ENCODE data around the gene SGPL1.

The SGPL1 gene

GRCh38 chr10:70810967-70811366 is 4.8 kb upstream of the SGPL1 start:
- DNase-seq (ENCODE audit: low spot score) = no peak

DNA sequence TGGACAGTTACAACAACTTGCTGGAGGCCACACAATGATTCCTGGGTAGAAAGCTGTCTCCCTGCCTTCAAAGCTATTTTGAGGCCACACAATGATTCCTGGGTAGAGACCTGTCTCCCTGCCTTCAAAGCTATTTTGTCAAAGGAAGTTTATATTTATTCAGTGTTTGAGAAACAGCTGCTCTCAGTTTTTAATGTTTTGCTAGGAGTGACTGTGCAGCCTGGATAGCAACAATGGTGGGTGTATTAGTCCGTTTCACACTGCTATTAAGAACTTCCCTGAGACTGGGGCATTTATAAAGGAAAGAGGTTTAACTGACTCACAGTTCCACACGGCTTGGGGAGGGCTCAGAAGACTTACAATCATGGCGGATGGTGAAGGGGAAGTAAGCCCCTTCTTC is 3.9 kb upstream of the SGPL1 start:
- DNase-seq (ENCODE audit: low spot score) = no peak

DNA sequence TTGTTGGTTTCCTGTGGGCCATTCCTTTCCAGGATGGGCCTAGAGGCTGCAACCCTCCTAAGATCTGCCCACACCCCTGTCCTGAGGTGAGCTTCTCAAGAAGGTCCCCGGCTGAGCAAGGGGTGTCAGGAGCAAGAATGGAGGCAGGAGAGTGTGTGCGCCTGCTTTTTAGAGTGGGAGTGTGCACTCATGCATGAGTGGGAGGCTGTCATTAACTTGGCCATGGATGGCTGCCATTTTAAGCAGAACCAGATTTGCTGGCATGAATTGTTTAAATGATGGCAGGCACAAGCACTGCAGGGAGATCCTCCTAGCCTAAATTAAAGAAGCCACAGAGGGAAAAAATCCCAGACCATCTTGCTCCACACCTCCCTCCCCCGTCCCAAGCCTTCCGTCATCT is 2.9 kb upstream of the SGPL1 start:
- DNase-seq (ENCODE audit: low spot score) = no peak

DNA sequence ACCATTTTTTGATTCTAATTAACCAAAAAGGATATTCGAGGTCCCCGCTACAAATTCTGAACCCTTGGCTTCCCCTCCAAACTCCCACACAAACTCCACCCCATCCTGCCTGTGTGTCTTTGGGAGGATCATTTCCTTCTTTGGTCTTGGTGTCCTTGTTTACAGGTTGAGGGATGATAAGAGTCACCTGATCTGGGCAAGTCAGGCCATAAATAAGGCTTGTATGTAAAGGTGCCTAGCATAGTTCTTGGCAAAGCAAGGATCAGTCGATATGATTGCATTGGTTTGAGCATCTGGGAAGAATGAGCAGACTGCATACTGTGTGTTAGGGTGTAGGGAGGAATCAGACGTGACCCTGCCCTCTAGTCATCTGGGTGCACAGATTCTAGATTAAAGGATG is 1.6 kb upstream of the SGPL1 start:
- DNase-seq (ENCODE audit: low spot score) = no peak

- DNase-seq (ENCODE audit: low spot score) = peak; percentile 84
These were observed 609 bp downstream of the SGPL1 start for GRCh38 chr10:70816220-70816894.

- peak; percentile 26 for DNase-seq (ENCODE audit: low spot score)
These were observed 5.4 kb downstream of the SGPL1 start for GRCh38 chr10:70820976-70821750.

DNA sequence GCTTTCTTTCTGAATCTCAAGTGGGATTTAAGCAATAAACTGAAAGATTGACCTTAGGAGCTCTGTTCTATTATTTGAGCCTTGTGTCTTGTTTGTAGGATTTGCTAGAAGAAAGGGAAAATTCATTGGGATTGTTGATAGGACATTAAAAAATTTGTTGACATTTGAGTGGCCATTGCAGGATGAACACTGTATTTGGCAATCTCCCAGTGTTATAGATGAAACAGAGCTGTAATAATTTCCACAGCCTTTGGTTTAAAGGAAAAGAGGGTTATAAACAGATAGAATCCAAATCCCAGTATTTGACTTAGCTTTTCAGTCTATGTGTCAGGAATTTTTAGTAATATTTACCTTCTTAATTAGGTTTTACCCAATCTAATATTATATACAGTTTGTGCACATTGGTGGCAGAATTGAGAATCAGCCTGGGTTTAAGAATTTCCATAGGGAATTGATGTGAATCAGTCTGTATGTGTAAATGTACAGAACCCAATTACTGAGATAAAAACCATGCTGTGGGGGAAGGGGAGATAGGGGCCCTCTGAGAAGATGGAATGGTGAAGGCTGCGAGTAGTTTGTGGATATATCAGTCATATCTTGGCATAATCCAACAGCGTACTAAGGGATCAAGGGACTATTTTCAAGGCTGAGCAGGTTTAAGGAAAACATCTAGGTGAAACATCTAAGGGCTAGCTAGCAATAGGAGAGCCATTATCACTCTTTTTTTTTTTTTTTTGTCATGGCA is 6.5 kb downstream of the SGPL1 start:
- DNase-seq (ENCODE audit: low spot score) = no peak

GRCh38 chr10:70827086-70827757 is 11.5 kb downstream of the SGPL1 start:
- peak; percentile 14 for DNase-seq (ENCODE audit: low spot score)

GRCh38 chr10:70828923-70829322 is 13.2 kb downstream of the SGPL1 start:
- DNase-seq (ENCODE audit: low spot score) = no peak

- DNase-seq (ENCODE audit: low spot score) = no peak
These were observed 13.8 kb downstream of the SGPL1 start for GRCh38 chr10:70829543-70829942.

- no peak for DNase-seq (ENCODE audit: low spot score)
These were observed 14.4 kb downstream of the SGPL1 start for GRCh38 chr10:70830164-70830563.

- no peak for DNase-seq (ENCODE audit: low spot score)
These were observed 16.5 kb downstream of the SGPL1 start for GRCh38 chr10:70832221-70832620.

GRCh38 chr10:70832852-70833528 is 17.2 kb downstream of the SGPL1 start:
- DNase-seq (ENCODE audit: low spot score) = peak; percentile 69

DNA sequence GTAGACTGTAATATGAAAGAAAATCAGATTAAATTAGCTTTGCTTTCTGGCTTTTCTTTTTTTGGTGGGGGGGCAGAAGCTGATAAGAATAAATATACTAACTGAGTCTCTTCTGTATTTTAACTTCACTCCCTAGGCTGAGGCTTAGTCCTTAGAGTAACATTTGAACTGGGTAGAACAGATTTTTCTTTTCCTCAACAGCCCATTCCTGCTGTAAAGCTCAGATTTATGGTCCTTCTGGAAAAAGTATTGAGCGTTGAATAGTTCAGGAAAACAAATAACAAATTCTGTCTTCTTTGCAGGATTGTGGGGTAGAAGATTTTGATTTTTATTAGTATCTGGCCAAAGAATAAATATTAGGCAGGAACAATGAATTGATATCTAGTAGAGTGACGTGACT is 17.9 kb downstream of the SGPL1 start:
- DNase-seq (ENCODE audit: low spot score) = no peak

DNA sequence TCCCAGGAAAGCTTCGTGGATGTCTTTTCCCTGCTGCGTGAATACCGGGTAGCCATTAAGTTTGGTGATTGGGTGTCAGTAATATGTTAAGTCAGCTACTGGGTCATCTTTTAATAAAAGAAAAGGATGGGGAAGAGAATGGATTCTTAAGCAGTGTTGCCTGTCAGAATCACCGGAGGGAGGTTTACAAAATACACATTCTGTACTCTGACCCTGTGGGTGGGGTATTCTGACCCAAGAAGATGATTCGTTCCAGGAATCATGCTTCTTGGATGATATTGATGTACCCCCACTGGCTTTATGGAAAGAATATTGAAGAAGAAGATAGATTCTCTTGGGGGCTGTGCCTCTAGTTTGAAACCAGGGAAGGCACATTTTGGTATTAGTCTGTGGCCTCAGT is 18.3 kb downstream of the SGPL1 start:
- no peak for DNase-seq (ENCODE audit: low spot score)

DNA sequence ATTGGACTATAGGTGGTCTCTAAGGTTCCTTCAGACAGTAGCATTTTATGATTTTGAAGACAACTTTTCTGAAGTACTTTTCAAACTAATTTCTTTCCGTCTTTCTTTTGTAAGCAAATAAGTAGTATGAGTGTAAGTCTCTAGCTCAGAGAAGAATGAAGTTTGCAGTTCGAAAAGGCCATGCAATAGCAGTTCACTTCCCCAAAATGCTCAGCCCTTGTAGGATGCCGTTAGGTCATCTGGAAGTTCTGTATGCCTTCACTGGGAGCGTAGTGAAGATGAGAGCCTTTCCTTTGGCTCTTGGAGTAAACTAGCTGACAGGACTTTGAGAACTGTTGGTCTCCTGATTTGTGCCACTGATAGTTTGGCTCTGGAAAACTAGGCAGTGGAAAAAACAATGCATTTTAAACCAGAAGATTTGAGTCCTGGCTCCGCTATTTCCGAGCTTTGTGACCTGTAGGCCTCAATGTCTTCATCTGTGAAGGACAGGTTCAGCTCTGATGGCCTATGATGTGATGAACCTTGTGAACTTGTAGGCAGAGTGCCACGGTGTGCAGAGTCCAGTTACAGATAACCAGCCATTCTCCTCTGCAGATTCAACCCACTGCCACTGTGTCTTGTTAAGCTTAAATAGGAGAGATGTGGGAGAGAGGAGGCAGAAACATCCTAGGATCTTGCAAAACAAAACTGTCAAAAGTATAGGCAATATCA is 18.8 kb downstream of the SGPL1 start:
- no peak for DNase-seq (ENCODE audit: low spot score)

- no peak for DNase-seq (ENCODE audit: low spot score)
These were observed 20.6 kb downstream of the SGPL1 start for GRCh38 chr10:70836319-70836718.

DNA sequence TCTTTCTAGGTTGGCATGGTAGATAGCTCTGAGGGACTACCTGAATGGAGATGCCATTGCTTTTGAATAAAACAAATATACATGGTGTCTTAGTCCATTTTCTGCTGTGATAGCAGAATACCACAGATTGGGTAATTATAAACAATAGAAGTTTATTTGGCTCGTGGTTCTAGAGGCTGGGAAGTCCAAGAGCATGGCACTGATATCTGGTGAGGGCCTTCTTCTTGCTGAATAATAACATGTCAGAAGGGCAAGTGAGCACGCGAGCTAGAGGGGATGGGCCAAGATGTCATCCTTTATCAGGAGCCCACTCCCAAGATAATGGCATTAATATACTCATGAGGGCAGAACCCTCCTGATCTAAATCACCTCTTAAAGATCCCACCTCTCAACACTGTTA is 21.9 kb downstream of the SGPL1 start:
- DNase-seq (ENCODE audit: low spot score) = no peak

DNA sequence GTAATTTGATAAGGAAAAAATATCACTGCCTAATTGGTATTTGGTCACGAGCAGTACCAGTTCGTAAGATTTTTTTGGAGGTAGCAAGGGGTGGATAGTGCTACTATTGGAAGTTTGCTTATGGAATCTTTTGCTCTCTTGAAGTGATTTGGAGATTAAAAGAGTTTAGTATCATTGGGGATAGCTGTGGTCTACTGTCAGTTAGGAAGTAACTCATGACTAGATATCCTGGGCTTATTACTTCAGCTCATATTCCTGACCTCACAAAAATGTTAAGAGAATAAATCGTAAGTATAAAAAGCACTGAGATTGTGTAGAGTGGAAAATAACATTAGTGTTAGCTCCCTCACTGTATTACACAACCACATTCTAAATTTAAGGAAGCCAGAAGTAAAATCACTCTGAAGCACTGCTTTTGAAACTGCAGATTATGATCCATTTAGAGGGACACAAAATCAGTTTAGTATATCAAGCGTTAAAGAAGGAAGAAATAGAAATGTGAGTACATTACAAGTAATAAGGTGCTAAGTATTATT is 22.6 kb downstream of the SGPL1 start:
- no peak for DNase-seq (ENCODE audit: low spot score)

- no peak for DNase-seq (ENCODE audit: low spot score)
These were observed 25.1 kb downstream of the SGPL1 start for GRCh38 chr10:70840836-70841235.

GRCh38 chr10:70843333-70843732 is 27.6 kb downstream of the SGPL1 start:
- DNase-seq (ENCODE audit: low spot score) = no peak
